Lung (tissue), 12 donors: ENCODE measurements around the gene CRB3. TPM values are rescaled to one million over a fixed set of nuclear protein-coding genes. Genes with fewer than 3 reads are reported as not detected.

Experiments used
- ATAC-seq: fragments of 200-7000 bp; cut with Tn5 transposase; one replicate; pipeline ENCODE4 v1.9.1; 2020; ENCODE audit warnings: moderate number of reproducible peaks; ENCODE audit not compliant: insufficient read depth, low FRiP score
- DNase-seq, 3 donors: peaks; one replicate each; pipeline ENCODE4 v3.0.0-alpha.2; 2013 to 2017
- H3K27ac ChIP-seq, 2 donors: one replicate each; pipeline ENCODE4 v1.5.1; 2013; ENCODE audit warnings: mild to moderate bottlenecking in 2 of 2, moderate library complexity in 2 of 2, control low read depth in 1 of 2, inconsistent platforms in 1 of 2, low read depth in 1 of 2, low read length in 1 of 2
- H3K27me3 ChIP-seq, 3 donors: one replicate each; pipeline ENCODE4 v1.5.1; 2013; ENCODE audit warnings: low read length in 2 of 3; ENCODE audit not compliant: control insufficient read depth in 3 of 3, insufficient read depth in 3 of 3
- H3K36me3 ChIP-seq, 4 donors: one replicate each; pipeline ENCODE4 v1.5.1; 2013; ENCODE audit warnings: low read length in 4 of 4, mild to moderate bottlenecking in 1 of 4, moderate library complexity in 1 of 4; ENCODE audit not compliant: control insufficient read depth in 4 of 4, insufficient read depth in 4 of 4
- H3K4me1 ChIP-seq, 5 donors: one replicate each; pipeline ENCODE4 v1.5.1; 2013; ENCODE audit warnings: low read length in 5 of 5, mild to moderate bottlenecking in 2 of 5, moderate library complexity in 1 of 5; ENCODE audit not compliant: control insufficient read depth in 5 of 5, insufficient read depth in 5 of 5
- H3K4me3 ChIP-seq: one replicate; pipeline ENCODE4 v1.5.1; 2013; ENCODE audit warnings: mild to moderate bottlenecking, control low read depth, moderate library complexity
- H3K9ac ChIP-seq, 2 donors: one replicate each; pipeline ENCODE4 v1.5.1; 2013; ENCODE audit warnings: low read length in 2 of 2, control low read depth in 1 of 2; ENCODE audit not compliant: insufficient read depth in 1 of 2
- H3K9me3 ChIP-seq, 4 donors: one replicate each; pipeline ENCODE4 v1.5.1; 2013; ENCODE audit warnings: low read length in 3 of 4, mild to moderate bottlenecking in 1 of 4, moderate library complexity in 1 of 4; ENCODE audit not compliant: control insufficient read depth in 4 of 4, insufficient read depth in 3 of 4
- CTCF ChIP-seq: IDR thresholded peaks from 2 replicates; pipeline ENCODE4 v1.5.1; 2012; ENCODE audit warnings: mild to moderate bottlenecking; ENCODE audit errors: control extremely low read depth, extremely low read depth
- WGBS, 2 donors: extraction: QIAGEN DNeasy Blood & Tissue Kit; methylation state at CpG; one replicate each; pipeline ENCODE4 v1.1.7; 2013; 5-methylcytosine and 5-hydroxymethylcytosine counted together
- polyA plus RNA-seq, 2 donors: library from polyadenylated mRNA; stranded (reverse); fragments of 200-250 nt; gene quantifications; one replicate each; pipeline ENCODE4 v1.2.1, GENCODE V29; 2013
- total RNA-seq, 2 donors: library from RNA; depleted of rRNA in 1 of 2; stranded (reverse); fragments of >200 nt in 1 of 2; gene quantifications; one replicate each; pipeline ENCODE4 v1.2.1, GENCODE V29; 2014 to 2021
- donor health status: control.
- donor health status: control.
- donor health status: Bipolar disorder and iron deficiency.
- donor health status: healthy.
- donor health status: DM: yes; HTN: yes; CAD: no.

The CRB3 gene
- total and polyA plus RNA-seq, 4 donors, result 22.5 to 81.8 (median 53.0) TPM

GRCh38 chr19:6457958-6458694 lies 5.9 kb upstream of the CRB3 start:
- no peak overlapping the region for H3K4me3 ChIP-seq
- TF ChIP-seq CTCF, result no peak
- DNase-seq, result no peak

GRCh38 chr19:6458695-6459261 lies 5.3 kb upstream of the CRB3 start:
- TF ChIP-seq CTCF, result no peak
- Histone ChIP-seq H3K27ac (peak overlapping the region in 1 of 2 donors; percentile 32), H3K27me3 (peaks cover 0 to 4% (median 0%) of the 10 kb centered on the region in 3 donors), H3K4me1 (peaks cover 0 to 8% (median 0%) of the 10 kb centered on the region in 5 donors), H3K9me3 (peaks cover 0 to 9% (median 2%) of the 10 kb centered on the region in 4 donors), H3K36me3 (peaks cover 5 to 14% (median 11%) of the 10 kb centered on the region in 4 donors), H3K9ac (peak overlapping the region in 1 of 2 donors; percentile 39), H3K4me3 (peak overlapping the region; percentile 61)
- DNase-seq (no peak), ATAC-seq (no peak)
- WGBS, 2 donors, result 39 to 55% methylated on average over 16 of the region's 16 CpGs

More at GRCh38 chr19:6457958-6458694, 5.9 kb upstream of the CRB3 start:
- 90 to 92% methylated on average over 17 of the region's 17 CpGs for WGBS, 2 donors
- Histone ChIP-seq H3K9ac (peak overlapping the region in 1 of 2 donors; percentile 37), H3K36me3 (peaks cover 5 to 21% (median 13%) of the 10 kb centered on the region in 4 donors), H3K27me3 (peaks cover 0 to 4% (median 0%) of the 10 kb centered on the region in 3 donors), H3K9me3 (peaks cover 0 to 10% (median 4%) of the 10 kb centered on the region in 4 donors), H3K27ac (no peak overlapping the region), H3K4me1 (peaks cover 0 to 8% (median 0%) of the 10 kb centered on the region in 5 donors)
- ATAC-seq, result no peak

- Histone ChIP-seq H3K36me3 (peaks cover 0 to 7% (median 5%) of the 10 kb centered on the region in 4 donors), H3K4me1 (peaks cover 0 to 10% (median 0%) of the 10 kb centered on the region in 5 donors), H3K9ac (peak within 1 kb of the TSS; percentile 39 to 61), H3K9me3 (peaks cover 0 to 2% (median 0%) of the 10 kb centered on the region in 4 donors), H3K27ac (peak within 1 kb of the TSS; percentile 81 to 93), H3K4me3 (peak within 1 kb of the TSS; percentile 65), H3K27me3 (peaks cover 0 to 4% (median 0%) of the 10 kb centered on the region in 3 donors)
- ATAC-seq, result peak; percentile 55
- DNase-seq, result peak; percentile 85 to 89 (median 85)
- WGBS, 2 donors, result 3 to 9% methylated on average over 36 to 69 of the region's 70 CpGs
- TF ChIP-seq CTCF, result no peak
These were observed 4.6 kb upstream of the CRB3 start, which contains the start of gene SLC25A23 for GRCh38 chr19:6459262-6460098. TSS of gene SLC25A23 (minus strand) at chr19:6459792. CDS start at chr19:6459628, 164 bp downstream.
